DOHH2 (cell line): ENCODE measurements around the gene RPS6KA3.
"Not testable (repeated sequence)": the region's sequence is repeated elsewhere in the genome, so short reads cannot be mapped to it uniquely, and the experiment has no call there.

Experiments used
- CTCF ChIP-seq: fragments of 200-600 bp; sonication (generic); IDR thresholded peaks from one replicate; pipeline ENCODE4 v1.5.1; 2014; ENCODE audit warnings: antibody characterized with exemption, mild to moderate bottlenecking, low read depth, low read length; ENCODE audit not compliant: poor library complexity, severe bottlenecking
- EZH2phosphoT487 ChIP-seq: fragments of 200-600 bp; sonication (generic); IDR thresholded peaks from 2 replicates; pipeline ENCODE4 v1.6.1; 2017; ENCODE audit warnings: borderline replicate concordance, mild to moderate bottlenecking, antibody characterized with exemption, low read length, moderate library complexity, mixed read lengths

GRCh38 chrX:20126833-20127232, 139.9 kb downstream of the RPS6KA3 start:
- TF ChIP-seq CTCF, EZH2phosphoT487: not testable (repeated sequence)
